Activated CD8-positive, alpha-beta memory T cell treated with anti-CD3 and anti-CD28 coated beads, Interleukin-2, amount 10 ng/mL, durations not matched to agents 7 days and 5 days (primary cell): Measurements from ENCODE around the gene COLEC12. TPM values are rescaled to one million over a fixed set of nuclear protein-coding genes. Genes with fewer than 3 reads are reported as not detected.

Source experiments
- ATAC-seq: fragments of 150-1000 bp; cut with Tn5 transposase; one replicate; pipeline ENCODE4 v1.10.0; 2021; ENCODE audit warnings: moderate library complexity
- CTCF ChIA-PET: fragments of 350-600 bp; sonication (Branson Sonifier 250); formaldehyde crosslinking; loops from one replicate; lab custom pipeline; 2021; ENCODE audit warnings: antibody characterized with exemption; lab: Charles Lee
- DNase-seq: peaks from one replicate; pipeline ENCODE4 v3.0.0-alpha.2; 2020
- H3K27ac Mint-ChIP-seq: one replicate; pipeline ENCODE4 v1.8.0; 2021; ENCODE audit warnings: mild to moderate bottlenecking, mixed read lengths
- H3K27me3 Mint-ChIP-seq: one replicate; pipeline ENCODE4 v1.8.0; 2021; ENCODE audit warnings: mixed read lengths
- H3K36me3 Mint-ChIP-seq: one replicate; pipeline ENCODE4 v1.8.0; 2021; ENCODE audit warnings: mild to moderate bottlenecking, mixed read lengths
- H3K4me1 Mint-ChIP-seq: one replicate; pipeline ENCODE4 v1.8.0; 2021; ENCODE audit warnings: mixed read lengths
- H3K4me3 Mint-ChIP-seq: one replicate; pipeline ENCODE4 v1.8.0; 2021; ENCODE audit warnings: mild to moderate bottlenecking, moderate library complexity, mixed read lengths
- H3K9me3 Mint-ChIP-seq: one replicate; pipeline ENCODE4 v1.8.0; 2022; ENCODE audit warnings: low read depth, mixed read lengths
- total RNA-seq, 2 experiments: library from RNA; stranded (reverse); gene quantifications; one replicate each; pipeline ENCODE4 v1.2.3, GENCODE V29; 2021

The COLEC12 gene
- total RNA-seq, 2 experiments from 2014 or later, result not detected

- H3K36me3 Mint-ChIP-seq, result no peaks in the 10 kb centered on the region
- DNase-seq (no peak), ATAC-seq (no peak)
- peaks cover 5% of the 10 kb centered on the region for H3K27me3 Mint-ChIP-seq
- CTCF ChIA-PET, result no interaction called here
- no peak overlapping the region for H3K4me3 Mint-ChIP-seq
- no peak overlapping the region for H3K27ac Mint-ChIP-seq
- H3K9me3 Mint-ChIP-seq, result no peaks in the 10 kb centered on the region
- no peaks in the 10 kb centered on the region for H3K4me1 Mint-ChIP-seq
Observed at GRCh38 chr18:433298-433697, 67.2 kb downstream of the COLEC12 start.

GRCh38 chr18:432791-433190, 67.7 kb downstream of the COLEC12 start:
- Mint-ChIP-seq H3K4me1 (no peaks in the 10 kb centered on the region), H3K27me3 (peaks cover 5% of the 10 kb centered on the region), H3K4me3 (no peak overlapping the region), H3K27ac (no peak overlapping the region), H3K36me3 (no peaks in the 10 kb centered on the region), H3K9me3 (no peaks in the 10 kb centered on the region)
- ATAC-seq, result no peak
- no peak for DNase-seq
- CTCF ChIA-PET, result no interaction called here

GRCh38 chr18:429030-429429, 71.5 kb downstream of the COLEC12 start:
- H3K9me3 Mint-ChIP-seq, result no peaks in the 10 kb centered on the region
- H3K36me3 Mint-ChIP-seq, result no peaks in the 10 kb centered on the region
- ATAC-seq (no peak), DNase-seq (no peak)
- CTCF ChIA-PET, result no interaction called here
- H3K4me1 Mint-ChIP-seq, result no peaks in the 10 kb centered on the region
- no peak overlapping the region for H3K4me3 Mint-ChIP-seq
- H3K27me3 Mint-ChIP-seq, result no peaks in the 10 kb centered on the region
- no peak overlapping the region for H3K27ac Mint-ChIP-seq

GRCh38 chr18:427005-427404, 73.5 kb downstream of the COLEC12 start:
- peaks cover 3% of the 10 kb centered on the region for H3K27me3 Mint-ChIP-seq
- CTCF ChIA-PET, result no interaction called here
- no peak for ATAC-seq
- H3K4me1 Mint-ChIP-seq, result no peaks in the 10 kb centered on the region
- no peaks in the 10 kb centered on the region for H3K36me3 Mint-ChIP-seq
- H3K27ac Mint-ChIP-seq, result no peak overlapping the region
- no peaks in the 10 kb centered on the region for H3K9me3 Mint-ChIP-seq
- no peak for DNase-seq
- H3K4me3 Mint-ChIP-seq, result no peak overlapping the region

GRCh38 chr18:425106-425745, 75.3 kb downstream of the COLEC12 start:
- Mint-ChIP-seq H3K4me1 (no peaks in the 10 kb centered on the region), H3K27me3 (peaks cover 8% of the 10 kb centered on the region), H3K4me3 (no peak overlapping the region), H3K27ac (no peak overlapping the region), H3K36me3 (no peaks in the 10 kb centered on the region), H3K9me3 (no peaks in the 10 kb centered on the region)
- DNase-seq, result no peak
- ATAC-seq, result no peak
- CTCF ChIA-PET, result no interaction called here

- H3K4me3 Mint-ChIP-seq, result no peak overlapping the region
- no peaks in the 10 kb centered on the region for H3K36me3 Mint-ChIP-seq
- no peaks in the 10 kb centered on the region for H3K4me1 Mint-ChIP-seq
- DNase-seq (no peak), ATAC-seq (no peak)
- H3K27ac Mint-ChIP-seq, result no peak overlapping the region
- no peaks in the 10 kb centered on the region for H3K9me3 Mint-ChIP-seq
- H3K27me3 Mint-ChIP-seq, result peaks cover 8% of the 10 kb centered on the region
- CTCF ChIA-PET, result no interaction called here
Observed at GRCh38 chr18:424668-425067, 75.8 kb downstream of the COLEC12 start.

DNA sequence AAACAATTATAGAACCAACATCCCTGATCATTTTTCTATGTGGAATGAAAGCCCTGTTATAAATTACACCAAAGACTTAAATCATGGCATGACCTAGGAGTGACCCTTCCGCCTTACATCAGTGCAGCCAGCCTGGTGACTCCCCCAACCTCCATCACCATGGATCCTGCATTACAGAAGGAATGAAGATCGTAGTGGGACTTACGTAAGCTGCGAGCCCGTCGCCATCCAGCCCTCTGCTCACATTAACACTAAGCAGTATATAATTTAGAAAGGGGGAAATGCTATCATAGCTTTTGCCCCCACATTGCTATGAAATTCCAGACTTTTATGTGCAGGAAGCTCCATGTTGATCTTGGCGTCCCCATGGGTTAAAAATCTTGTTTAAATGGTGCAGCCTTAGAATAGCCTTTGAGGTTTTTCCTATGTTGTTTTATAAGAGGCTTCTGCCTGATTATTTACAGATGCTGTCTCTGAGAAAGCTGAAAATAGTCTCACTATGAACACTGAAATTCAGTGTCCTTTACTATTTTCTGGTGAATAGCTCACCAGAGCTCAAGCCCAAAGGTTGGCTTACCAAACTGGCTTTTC, 76.3 kb downstream of the COLEC12 start:
- DNase-seq (no peak), ATAC-seq (no peak)
- H3K27me3 Mint-ChIP-seq, result peaks cover 8% of the 10 kb centered on the region
- H3K4me3 Mint-ChIP-seq, result no peak overlapping the region
- no peak overlapping the region for H3K27ac Mint-ChIP-seq
- CTCF ChIA-PET, result no interaction called here
- no peaks in the 10 kb centered on the region for H3K36me3 Mint-ChIP-seq
- no peaks in the 10 kb centered on the region for H3K9me3 Mint-ChIP-seq
- H3K4me1 Mint-ChIP-seq, result no peaks in the 10 kb centered on the region

DNA sequence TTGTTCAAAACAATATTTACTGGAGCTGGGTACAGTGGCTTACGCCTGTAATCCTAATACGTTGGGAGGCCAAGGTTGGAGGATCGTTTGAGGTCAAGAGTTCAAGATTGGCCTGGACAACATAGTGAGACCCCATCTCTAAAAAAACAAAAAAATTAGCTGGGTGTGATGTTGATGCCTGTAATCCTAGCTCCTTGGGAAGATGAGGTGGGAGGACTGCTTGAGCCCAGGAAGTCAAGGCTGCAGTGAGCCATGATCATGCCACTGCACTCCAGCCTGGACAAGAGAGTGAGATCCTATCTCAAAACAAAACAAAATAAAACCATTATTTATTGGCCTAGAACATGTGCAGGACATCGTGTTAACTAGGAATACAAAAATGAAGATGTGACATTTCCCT, 77.5 kb downstream of the COLEC12 start:
- no peak overlapping the region for H3K27ac Mint-ChIP-seq
- DNase-seq (no peak), ATAC-seq (no peak)
- no peaks in the 10 kb centered on the region for H3K9me3 Mint-ChIP-seq
- no peak overlapping the region for H3K4me3 Mint-ChIP-seq
- H3K36me3 Mint-ChIP-seq, result no peaks in the 10 kb centered on the region
- CTCF ChIA-PET, result no interaction called here
- peaks cover 8% of the 10 kb centered on the region for H3K27me3 Mint-ChIP-seq
- H3K4me1 Mint-ChIP-seq, result no peaks in the 10 kb centered on the region

- H3K4me3 Mint-ChIP-seq, result no peak overlapping the region
- H3K36me3 Mint-ChIP-seq, result no peaks in the 10 kb centered on the region
- H3K4me1 Mint-ChIP-seq, result no peaks in the 10 kb centered on the region
- no peak overlapping the region for H3K27ac Mint-ChIP-seq
- no peak for DNase-seq
- peaks cover 8% of the 10 kb centered on the region for H3K27me3 Mint-ChIP-seq
- ATAC-seq, result no peak
- no peaks in the 10 kb centered on the region for H3K9me3 Mint-ChIP-seq
- CTCF ChIA-PET, result no interaction called here
Observed at GRCh38 chr18:421247-422155, 79.0 kb downstream of the COLEC12 start.

GRCh38 chr18:420661-421246, 79.7 kb downstream of the COLEC12 start:
- Mint-ChIP-seq H3K4me1 (peaks cover 4% of the 10 kb centered on the region), H3K36me3 (no peaks in the 10 kb centered on the region), H3K4me3 (no peak overlapping the region), H3K27ac (no peak overlapping the region), H3K9me3 (no peaks in the 10 kb centered on the region), H3K27me3 (peaks cover 8% of the 10 kb centered on the region)
- no peak for DNase-seq
- CTCF ChIA-PET, result no interaction called here
- ATAC-seq, result no peak

DNA sequence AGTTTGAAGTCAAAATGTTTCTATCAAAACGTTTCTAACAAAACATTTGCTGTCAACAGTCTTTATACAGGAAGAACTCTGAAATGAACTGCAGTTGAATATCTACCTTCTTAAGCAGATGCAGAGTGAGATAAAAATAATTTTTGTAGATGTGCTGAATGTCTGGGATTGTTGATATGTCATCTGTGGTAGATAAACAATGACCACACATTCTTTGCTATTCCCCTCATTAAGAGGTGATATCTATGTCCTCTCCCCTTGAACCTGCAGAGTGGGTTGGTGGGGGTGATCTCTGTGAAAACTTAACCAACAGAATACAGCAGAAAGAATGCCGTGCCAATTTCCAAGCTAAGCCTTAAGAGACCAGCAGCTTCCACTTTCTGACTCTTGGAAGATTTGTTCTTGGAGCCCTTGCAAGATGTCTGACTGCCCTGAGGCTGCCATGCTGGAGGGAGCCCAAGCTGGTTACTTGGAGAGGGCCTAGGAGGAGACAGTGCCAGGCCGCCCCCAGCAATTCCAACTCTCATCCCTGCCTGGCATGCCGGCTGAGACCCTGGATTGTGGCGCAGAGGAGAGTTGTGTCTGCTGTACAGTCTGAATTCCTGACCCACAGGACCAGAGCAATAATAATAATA, 80.8 kb downstream of the COLEC12 start:
- CTCF ChIA-PET, result no interaction called here

DNA sequence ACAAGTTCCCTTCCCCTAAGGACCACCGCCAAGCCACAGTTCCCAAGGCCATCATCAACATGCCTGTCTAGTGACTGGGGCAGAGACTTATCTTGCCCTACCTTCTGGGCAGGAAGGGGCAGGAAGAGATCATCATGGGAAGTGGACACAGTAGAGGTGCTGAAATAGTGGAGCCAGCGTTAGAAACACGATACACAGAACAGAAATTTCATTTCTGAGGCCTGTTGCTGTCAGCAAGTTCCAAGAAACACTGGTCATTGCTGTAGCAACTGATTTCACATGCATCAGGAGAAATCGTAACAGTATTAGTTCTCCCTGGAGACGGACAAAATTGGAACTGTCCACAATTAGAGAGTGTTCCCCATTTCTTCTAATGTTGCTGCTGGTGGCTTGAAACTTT, 83.0 kb downstream of the COLEC12 start:
- H3K36me3 Mint-ChIP-seq, result no peaks in the 10 kb centered on the region
- no peak overlapping the region for H3K27ac Mint-ChIP-seq
- H3K4me3 Mint-ChIP-seq, result no peak overlapping the region
- H3K9me3 Mint-ChIP-seq, result no peaks in the 10 kb centered on the region
- no peak for DNase-seq
- peaks cover 4% of the 10 kb centered on the region for H3K4me1 Mint-ChIP-seq
- CTCF ChIA-PET, result no interaction called here
- ATAC-seq, result no peak
- H3K27me3 Mint-ChIP-seq, result peaks cover 5% of the 10 kb centered on the region

More for the DNA sequence above, 80.8 kb downstream of the COLEC12 start:
- ATAC-seq (no peak), DNase-seq (no peak)
- Mint-ChIP-seq H3K27ac (no peak overlapping the region), H3K4me1 (peaks cover 4% of the 10 kb centered on the region), H3K36me3 (no peaks in the 10 kb centered on the region), H3K4me3 (no peak overlapping the region), H3K9me3 (no peaks in the 10 kb centered on the region), H3K27me3 (peaks cover 8% of the 10 kb centered on the region)

DNA sequence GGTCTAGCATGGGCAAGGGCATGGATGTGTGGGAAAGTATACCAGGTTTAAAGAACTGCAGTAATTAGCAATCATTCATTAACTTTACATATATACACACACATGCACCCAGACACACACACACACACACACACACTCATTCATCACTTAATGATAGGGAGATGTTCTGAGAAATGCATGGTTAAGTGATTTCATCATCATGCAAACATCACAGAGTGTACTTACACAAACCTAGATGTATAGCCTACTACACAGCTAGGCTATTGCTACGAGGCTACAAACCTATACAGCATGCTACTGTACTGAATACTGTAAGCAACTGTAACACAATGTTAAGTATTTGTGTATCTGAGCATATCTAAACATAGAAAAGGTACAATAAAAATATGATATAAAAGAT, 83.6 kb downstream of the COLEC12 start:
- no peaks in the 10 kb centered on the region for H3K9me3 Mint-ChIP-seq

More for the DNA sequence above, 83.6 kb downstream of the COLEC12 start:
- Mint-ChIP-seq H3K27ac (no peak overlapping the region), H3K4me1 (peaks cover 4% of the 10 kb centered on the region), H3K36me3 (no peaks in the 10 kb centered on the region), H3K4me3 (no peak overlapping the region), H3K27me3 (peaks cover 8% of the 10 kb centered on the region)
- no peak for ATAC-seq
- DNase-seq, result no peak
- CTCF ChIA-PET, result no interaction called here
